SK-N-SH (cell line): ENCODE data around the gene SLC2A5. TPM values are rescaled to one million over a fixed set of nuclear protein-coding genes. Genes with fewer than 3 reads are reported as not detected.

Experiments used
- CTCF ChIA-PET: fragments of 300-600, 350-600 bp; formaldehyde crosslinking; extraction: SDS; loops from one replicate; lab custom pipeline; 2021; lab: Yijun Ruan, JAX
- POLR2A ChIA-PET: fragments of 350-600 bp; sonication (Branson Sonifier 250); formaldehyde crosslinking; extraction: SDS; loops from one replicate; lab custom pipeline; 2020; ENCODE audit warnings: antibody characterized with exemption, inconsistent platforms; lab: Yijun Ruan, JAX
- DNase-seq: peaks from one replicate; pipeline ENCODE4 v3.0.0; 2012
- H2AFZ ChIP-seq: fragments of 200-600 bp; sonication (generic); 2 replicates; pipeline ENCODE4 v1.8.1; 2016; ENCODE audit warnings: antibody characterized with exemption, mild to moderate bottlenecking, low read depth
- H3F3A ChIP-seq: fragments of 200-600 bp; sonication (generic); replicated peaks from 2 replicates; pipeline ENCODE3; 2016; ENCODE audit warnings: antibody characterized with exemption, mild to moderate bottlenecking; ENCODE audit not compliant: insufficient read depth
- H3K27ac ChIP-seq, 2 experiments: fragments of 200-500 bp in 1 of 2; fragments of 200-600 bp in 1 of 2; sonication (Bioruptor generic) in 1 of 2; sonication (generic), shearing (Covaris generic) in 1 of 2; 2 replicates each; pipeline versions ENCODE4 v1.5.1 to v1.6.1; 2014 to 2016; ENCODE audit warnings: low read depth in 2 of 2, inconsistent platforms in 1 of 2, low read length in 1 of 2, mild to moderate bottlenecking in 1 of 2, mixed read lengths in 1 of 2
- H3K27me3 ChIP-seq: fragments of 200-600 bp; sonication (generic), shearing (Covaris generic); 2 replicates; pipeline ENCODE4 v1.6.1; 2016; ENCODE audit warnings: mixed run types; ENCODE audit not compliant: insufficient read depth
- H3K36me3 ChIP-seq, 2 experiments: fragments of 200-500 bp in 1 of 2; fragments of 200-600 bp in 1 of 2; sonication (Bioruptor generic) in 1 of 2; sonication (generic) in 1 of 2; replicated peaks in 1 of 2; 2 replicates each; pipeline versions ENCODE3 to v1.5.1; 2014 to 2016; ENCODE audit warnings: low read length in 1 of 2, mild to moderate bottlenecking in 1 of 2; ENCODE audit not compliant: insufficient read depth in 2 of 2, control insufficient read depth in 1 of 2
- H3K4me1 ChIP-seq, 2 experiments: fragments of 200-500 bp in 1 of 2; fragments of 200-600 bp in 1 of 2; sonication (Bioruptor generic) in 1 of 2; sonication (generic), shearing (Covaris generic) in 1 of 2; 2 replicates each; pipeline versions ENCODE4 v1.5.1 to v1.6.1; 2014 to 2016; ENCODE audit warnings: low read depth in 1 of 2, low read length in 1 of 2, mixed run types in 1 of 2; ENCODE audit not compliant: insufficient read depth in 2 of 2, control insufficient read depth in 1 of 2
- H3K4me2 ChIP-seq: fragments of 200-600 bp; sonication (generic), shearing (Covaris generic); 2 replicates; pipeline ENCODE4 v1.6.1; 2017; ENCODE audit warnings: mixed run types
- H3K4me3 ChIP-seq, 2 experiments: fragments of 200-500 bp in 1 of 2; fragments of 200-600 bp in 1 of 2; sonication (Bioruptor generic) in 1 of 2; sonication (generic), shearing (Covaris generic) in 1 of 2; 2 replicates each; pipeline versions ENCODE4 v1.5.1 to v1.8.1; 2014 to 2016; ENCODE audit warnings: low read depth in 2 of 2, inconsistent platforms in 1 of 2, low read length in 1 of 2, mild to moderate bottlenecking in 1 of 2, mixed read lengths in 1 of 2, moderate library complexity in 1 of 2
- H3K79me2 ChIP-seq: fragments of 200-600 bp; sonication (generic); 2 replicates; pipeline ENCODE4 v1.8.1; 2017; ENCODE audit warnings: mild to moderate bottlenecking; ENCODE audit not compliant: insufficient read depth
- H3K9ac ChIP-seq: fragments of 200-600 bp; sonication (generic); 2 replicates; pipeline ENCODE4 v1.6.1; 2017; ENCODE audit warnings: mixed run types
- H3K9me2 ChIP-seq: fragments of 200-600 bp; sonication (generic); 2 replicates; pipeline ENCODE4 v1.6.1; 2017; ENCODE audit warnings: mixed run types
- H3K9me3 ChIP-seq: fragments of 200-600 bp; sonication (generic); 2 replicates; pipeline ENCODE4 v1.6.1; 2017; ENCODE audit warnings: mixed run types, mild to moderate bottlenecking, moderate library complexity
- H4K20me1 ChIP-seq: fragments of 200-600 bp; sonication (generic); 2 replicates; pipeline ENCODE4 v1.6.1; 2017; ENCODE audit warnings: mild to moderate bottlenecking, mixed run types; ENCODE audit not compliant: insufficient read depth
- EP300 ChIP-seq, 2 experiments: IDR thresholded peaks; 2 replicates each; pipeline versions ENCODE4 v1.4.0 to v1.6.1; 2012; ENCODE audit warnings: borderline replicate concordance in 1 of 2, low read depth in 1 of 2, low read length in 1 of 2
- EZH2phosphoT487 ChIP-seq: fragments of 200-600 bp; sonication (generic); IDR thresholded peaks from 2 replicates; pipeline ENCODE4 v1.6.1; 2017; ENCODE audit warnings: low read depth, mixed run types, mild to moderate bottlenecking, antibody characterized with exemption, moderate library complexity, borderline replicate concordance
- FOXJ3 ChIP-seq: sonication (generic); formaldehyde crosslinking; IDR thresholded peaks from 2 replicates; pipeline ENCODE4 v1.5.1; 2020; ENCODE audit warnings: mild to moderate bottlenecking, missing genetic modification reagents
- GATA2 ChIP-seq: sonication (generic); formaldehyde crosslinking; IDR thresholded peaks from 2 replicates; pipeline ENCODE4 v1.5.0; 2020; ENCODE audit warnings: mild to moderate bottlenecking, missing genetic modification reagents
- IRF3 ChIP-seq: fragments of 150-350 bp; IDR thresholded peaks from 2 replicates; pipeline ENCODE4 v1.6.1; 2016; ENCODE audit warnings: mild to moderate bottlenecking, low read depth, low read length
- MXI1 ChIP-seq: IDR thresholded peaks from 2 replicates; pipeline ENCODE4 v1.6.1; 2012; ENCODE audit warnings: mild to moderate bottlenecking, low read depth, low read length, improper control_type of control experiment
- PBX3 ChIP-seq: IDR thresholded peaks from 2 replicates; pipeline ENCODE4; 2012
- POLR2AphosphoS5 ChIP-seq: IDR thresholded peaks from 2 replicates; pipeline ENCODE4 v1.6.1; 2012; ENCODE audit warnings: low read depth, low read length
- RAD21 ChIP-seq: IDR thresholded peaks from 2 replicates; pipeline ENCODE4 v1.6.1; 2012; ENCODE audit warnings: mild to moderate bottlenecking, low read length
- RCOR1 ChIP-seq: fragments of 150-350 bp; IDR thresholded peaks from 2 replicates; pipeline ENCODE4 v1.6.1; 2017; ENCODE audit warnings: antibody characterized with exemption, low read length
- RFX5 ChIP-seq: IDR thresholded peaks from 2 replicates; pipeline ENCODE4 v1.6.1; 2012; ENCODE audit warnings: mild to moderate bottlenecking, improper control_type of control experiment, low read length
- SIN3A ChIP-seq: IDR thresholded peaks from 2 replicates; pipeline ENCODE4 v1.6.1; 2012; ENCODE audit warnings: low read depth, mild to moderate bottlenecking, low read length, moderate library complexity, borderline replicate concordance
- SMC3 ChIP-seq: IDR thresholded peaks from 2 replicates; pipeline ENCODE4 v1.6.1; 2012; ENCODE audit warnings: low read depth, low read length, improper control_type of control experiment
- TAF1 ChIP-seq: IDR thresholded peaks from 2 replicates; pipeline ENCODE4 v1.6.1; 2012; ENCODE audit warnings: low read depth, mild to moderate bottlenecking, low read length, moderate library complexity, borderline replicate concordance
- TCF12 ChIP-seq: IDR thresholded peaks from 2 replicates; pipeline ENCODE4 v1.4.0; 2012
- USF1 ChIP-seq: IDR thresholded peaks from 2 replicates; pipeline ENCODE4 v1.4.0; 2012; ENCODE audit warnings: low read depth, borderline replicate concordance
- USF2 ChIP-seq: fragments of 150-350 bp; IDR thresholded peaks from 2 replicates; pipeline ENCODE4 v1.6.1; 2017; ENCODE audit warnings: antibody characterized with exemption, low read length, low read depth, borderline replicate concordance
- WGBS: methylation state at CpG from one replicate; pipeline ENCODE4 v1.1.6; 2017; ENCODE audit warnings: low lambda C conversion rate; 5-methylcytosine and 5-hydroxymethylcytosine counted together
- polyA plus RNA-seq, 3 experiments: library from polyadenylated mRNA; depleted of rRNA; stranded (reverse); fragments of >200 nt; gene quantifications; 2 replicates each; pipeline ENCODE4 v1.2.3, GENCODE V29; 2012
- TF ChIP-seq, protein P1 (sequence below): fragments of 200-600 bp; sonication (generic); IDR thresholded peaks from 2 replicates; pipeline ENCODE4 v1.6.1; 2017; ENCODE audit warnings: antibody characterized with exemption, mild to moderate bottlenecking, moderate library complexity

The SLC2A5 gene
- polyA plus RNA-seq, 1 of the 3 experiments (the other 2 are of a cell fraction), result 0.02 TPM

DNA sequence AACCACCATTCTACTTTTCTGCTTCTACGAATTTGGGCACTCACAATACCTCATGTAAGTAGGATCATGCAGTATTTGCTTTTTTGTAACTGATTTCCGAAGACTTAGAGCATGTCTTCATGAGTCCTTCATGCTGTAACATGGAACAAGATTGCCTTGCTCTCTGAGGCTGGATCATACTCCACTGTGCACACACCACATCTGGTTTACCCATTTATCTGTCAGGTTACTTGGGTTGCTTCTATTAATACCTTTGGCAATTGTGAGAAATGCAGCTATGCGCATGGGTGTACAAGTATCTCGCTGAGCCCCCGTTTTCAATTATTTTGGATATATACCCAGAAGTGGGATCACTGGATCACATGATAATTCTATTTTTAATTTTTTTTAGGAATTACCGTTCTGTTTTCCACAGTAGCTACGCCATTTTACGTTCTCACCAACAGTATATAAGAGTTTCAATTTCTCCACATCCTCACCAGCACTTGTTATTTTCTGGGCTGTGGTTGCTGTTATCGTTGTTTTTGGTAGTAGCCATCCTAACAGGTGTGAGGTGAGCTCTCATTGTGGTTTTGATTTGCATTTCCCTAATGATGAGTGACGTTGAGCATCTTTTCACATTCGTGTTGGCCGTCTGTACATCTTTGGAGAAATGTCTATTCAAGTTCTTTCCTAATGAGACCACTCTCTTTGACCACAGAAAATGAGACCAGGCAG, 10.7 kb upstream of the SLC2A5 start:
- Histone ChIP-seq H3K9me3 (no peaks in the 10 kb centered on the region), H3K27me3 (no peaks in the 10 kb centered on the region), H3K4me1 (peaks cover 0 to 7% of the 10 kb centered on the region in 2 experiments; a peak in 1 of 4 replicates), H3K9ac (no peak overlapping the region), H3K4me2 (no peak overlapping the region), H2AFZ (no peak overlapping the region), H3K36me3 (no peaks in the 10 kb centered on the region), H4K20me1 (no peaks in the 10 kb centered on the region), H3K27ac (no peak overlapping the region), H3K4me3 (no peak overlapping the region), H3K9me2 (no peaks in the 10 kb centered on the region), H3F3A (no peaks in the 10 kb centered on the region), H3K79me2 (no peaks in the 10 kb centered on the region)
- ChIA-PET POLR2A (no interaction called here), CTCF (interaction anchor here (1.2 to 1.3 kb wide), 3 partner anchors 31 to 375 kb away, joined by 4 read pairs; no protein-coding TSS in a partner anchor)
- TF ChIP-seq MXI1 (no peak), RAD21 (no peak), EZH2phosphoT487 (no peak), GATA2 (CRISPR knock-in tag) (no peak), TAF1 (no peak), FOXJ3 (CRISPR knock-in tag) (no peak), USF2 (no peak), IRF3 (no peak), SIN3A (no peak), PBX3 (no peak), RCOR1 (no peak), EP300 (IDR thresholded peaks at IDR 0.05; ENCODE audit: borderline replicate concordance in 1 of 2, low read depth in 1 of 2, low read length in 1 of 2) (no peak), TCF12 (no peak), USF1 (no peak), RFX5 (no peak), POLR2AphosphoS5 (no peak), SMC3 (no peak)
- TF ChIP-seq, protein P1, sequence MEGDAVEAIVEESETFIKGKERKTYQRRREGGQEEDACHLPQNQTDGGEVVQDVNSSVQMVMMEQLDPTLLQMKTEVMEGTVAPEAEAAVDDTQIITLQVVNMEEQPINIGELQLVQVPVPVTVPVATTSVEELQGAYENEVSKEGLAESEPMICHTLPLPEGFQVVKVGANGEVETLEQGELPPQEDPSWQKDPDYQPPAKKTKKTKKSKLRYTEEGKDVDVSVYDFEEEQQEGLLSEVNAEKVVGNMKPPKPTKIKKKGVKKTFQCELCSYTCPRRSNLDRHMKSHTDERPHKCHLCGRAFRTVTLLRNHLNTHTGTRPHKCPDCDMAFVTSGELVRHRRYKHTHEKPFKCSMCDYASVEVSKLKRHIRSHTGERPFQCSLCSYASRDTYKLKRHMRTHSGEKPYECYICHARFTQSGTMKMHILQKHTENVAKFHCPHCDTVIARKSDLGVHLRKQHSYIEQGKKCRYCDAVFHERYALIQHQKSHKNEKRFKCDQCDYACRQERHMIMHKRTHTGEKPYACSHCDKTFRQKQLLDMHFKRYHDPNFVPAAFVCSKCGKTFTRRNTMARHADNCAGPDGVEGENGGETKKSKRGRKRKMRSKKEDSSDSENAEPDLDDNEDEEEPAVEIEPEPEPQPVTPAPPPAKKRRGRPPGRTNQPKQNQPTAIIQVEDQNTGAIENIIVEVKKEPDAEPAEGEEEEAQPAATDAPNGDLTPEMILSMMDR, result no peak
- DNase-seq, result no peak
- WGBS, result 78% methylated on average over 12 of the region's 12 CpGs
